ENCODE results near the gene CD300LD.
"Not testable (repeated sequence)": the region's sequence is repeated elsewhere in the genome, so short reads cannot be mapped to it uniquely, and the experiment has no call there.

The CD300LD gene

GRCh38 chr17:74567397-74567796, 24.7 kb downstream of the CD300LD start, which contains the start of gene CD300H:
Gene CD300H (minus strand): TSS chr17:74567509.
- H3K4me3 ChIP-seq (replicated peaks; ENCODE audit: low read depth, low read length) = no peak within 1 kb of the TSS
- no peak for TF ChIP-seq CTCF (IDR thresholded peaks at IDR 0.05; ENCODE audit: low read depth, low read length, missing control alignments)
- no peak for DNase-seq (ENCODE audit: extremely low read depth, low read depth)

- no peak for DNase-seq (ENCODE audit: extremely low read depth, low read depth)
- TF ChIP-seq CTCF (IDR thresholded peaks at IDR 0.05; ENCODE audit: low read depth, low read length, missing control alignments) = peak; percentile 38
- H3K4me3 ChIP-seq (replicated peaks; ENCODE audit: low read depth, low read length) = no peak overlapping the region
Observed at GRCh38 chr17:74566132-74566753, 25.8 kb downstream of the CD300LD start.

GRCh38 chr17:74565126-74565525, 27.0 kb downstream of the CD300LD start:
- no peak overlapping the region for H3K4me3 ChIP-seq (replicated peaks; ENCODE audit: low read depth, low read length)
- DNase-seq (ENCODE audit: extremely low read depth, low read depth) = no peak
- no peak for TF ChIP-seq CTCF (IDR thresholded peaks at IDR 0.05; ENCODE audit: low read depth, low read length, missing control alignments)

- no peak for TF ChIP-seq CTCF (IDR thresholded peaks at IDR 0.05; ENCODE audit: low read depth, low read length, missing control alignments)
- no peak overlapping the region for H3K4me3 ChIP-seq (replicated peaks; ENCODE audit: low read depth, low read length)
- DNase-seq (ENCODE audit: extremely low read depth, low read depth) = no peak
Observed at GRCh38 chr17:74563358-74563757, 28.7 kb downstream of the CD300LD start.

GRCh38 chr17:74561586-74561985, 30.5 kb downstream of the CD300LD start:
- no peak for TF ChIP-seq CTCF (IDR thresholded peaks at IDR 0.05; ENCODE audit: low read depth, low read length, missing control alignments)

GRCh38 chr17:74558882-74559519, 33.1 kb downstream of the CD300LD start:
- TF ChIP-seq CTCF (IDR thresholded peaks at IDR 0.05; ENCODE audit: low read depth, low read length, missing control alignments) = no peak
- DNase-seq (ENCODE audit: extremely low read depth, low read depth) = no peak
- H3K4me3 ChIP-seq (replicated peaks; ENCODE audit: low read depth, low read length) = no peak overlapping the region

More at GRCh38 chr17:74561586-74561985, 30.5 kb downstream of the CD300LD start:
- DNase-seq (ENCODE audit: extremely low read depth, low read depth) = no peak
- H3K4me3 ChIP-seq (replicated peaks; ENCODE audit: low read depth, low read length) = no peak overlapping the region

- not testable (repeated sequence) for DNase-seq (ENCODE audit: extremely low read depth, low read depth); H3K4me3 ChIP-seq (replicated peaks; ENCODE audit: low read depth, low read length)
Observed at GRCh38 chr17:74558402-74558801, 33.7 kb downstream of the CD300LD start.
